NCI-H2196 (cell line): ENCODE data around the gene RMRP.

Experiments used
- DNase-seq: peaks from one replicate; lab custom pipeline; 2025; ENCODE audit not compliant: unreplicated experiment; lab: John Stamatoyannopoulos, UW

RMRP gene

DNA sequence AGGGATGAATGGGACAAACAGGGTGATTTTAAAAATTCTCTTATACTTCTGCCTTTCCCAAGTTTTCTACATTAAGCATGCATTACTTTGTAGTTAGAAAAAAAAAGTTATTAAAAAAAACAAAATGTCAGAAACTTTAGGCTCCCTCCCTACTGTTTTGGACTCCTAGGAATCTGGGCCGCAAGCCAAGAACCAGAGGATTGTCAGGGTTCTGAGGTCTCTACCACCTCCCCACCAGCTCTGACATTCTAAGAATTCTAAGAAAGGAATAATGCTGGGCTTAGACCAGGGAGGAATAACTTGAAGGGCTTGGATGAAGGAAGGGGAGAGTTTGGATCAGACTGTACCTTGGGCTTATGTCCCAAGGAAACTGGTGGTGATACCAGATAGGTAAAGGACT, 8.2 kb upstream of the RMRP start:
- no peak for DNase-seq

GRCh38 chr9:35665471-35665818, 7.6 kb upstream of the RMRP start:
- no peak for DNase-seq

DNA sequence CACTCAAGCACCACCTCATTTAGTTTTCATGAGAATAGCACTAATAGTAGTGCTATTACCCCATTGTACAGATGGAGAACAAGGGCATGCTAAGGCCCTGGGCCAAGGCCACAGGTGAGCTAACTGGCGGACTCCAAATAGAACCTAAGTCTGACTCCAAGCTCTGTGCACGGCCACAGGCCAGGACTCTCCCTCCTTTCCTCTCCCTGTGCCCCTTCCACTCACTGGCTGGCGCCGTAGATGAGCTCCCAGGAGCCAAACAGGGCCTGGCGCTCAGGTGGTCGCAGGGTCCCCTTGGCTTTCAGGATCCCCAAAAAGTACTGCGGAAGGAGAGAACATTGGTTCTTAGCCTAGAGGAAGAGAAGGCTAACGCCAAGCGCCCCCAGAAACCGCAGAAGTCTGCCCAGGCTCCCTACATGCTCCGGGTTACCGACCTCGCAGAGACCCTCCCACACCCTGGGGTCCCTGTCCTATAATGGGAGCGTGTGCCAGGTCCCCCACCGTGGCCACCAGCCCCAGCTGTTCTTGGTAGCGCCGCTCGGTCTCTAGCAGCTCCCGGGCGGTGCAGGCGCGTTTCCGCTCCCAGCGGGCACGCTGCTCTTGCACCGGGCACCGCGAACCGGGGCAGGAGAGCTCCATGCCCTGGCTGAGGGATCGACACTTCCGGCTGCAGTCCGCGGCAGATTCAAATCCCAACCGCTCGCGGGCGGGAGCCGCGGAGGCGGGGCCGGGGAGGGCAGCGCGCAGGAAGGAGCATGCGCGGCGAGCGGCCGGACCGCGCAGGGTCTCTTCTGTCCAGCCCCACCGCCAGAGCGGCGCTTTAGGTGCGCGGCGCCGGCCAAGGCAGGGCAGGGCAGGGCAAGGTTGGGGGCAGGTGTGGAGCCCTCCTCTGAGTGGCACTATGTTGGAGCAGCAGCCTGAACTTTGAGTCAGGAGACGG, 7.0 kb upstream of the RMRP start, which contains the start of gene ARHGEF39:
TSS of gene ARHGEF39 (minus strand) at position 665 of the 940 bp plus-strand sequence. CDS start at position 639, 26 bp downstream.
- DNase-seq = peak; percentile 89

DNA sequence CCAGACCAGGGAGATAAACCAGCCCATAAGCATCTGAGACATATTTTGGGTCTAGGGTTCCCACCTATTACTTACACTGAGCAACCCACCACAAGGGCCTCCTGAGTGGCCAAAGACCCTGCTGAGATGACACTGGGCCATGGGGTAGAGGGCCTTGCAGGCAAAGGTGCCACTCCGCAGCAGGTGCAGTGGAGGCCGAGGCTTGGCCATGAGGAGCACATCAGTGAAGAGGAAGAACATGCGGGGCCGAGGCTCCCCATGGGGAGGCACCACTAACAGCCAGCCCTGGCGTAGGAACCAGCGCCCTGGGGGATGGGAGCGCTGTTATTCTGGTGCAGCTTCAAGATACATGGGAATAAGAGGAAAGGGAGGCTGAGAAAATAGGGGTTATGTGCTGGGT, 4.6 kb upstream of the RMRP start:
- no peak for DNase-seq

GRCh38 chr9:35661756-35662350, 4.0 kb upstream of the RMRP start:
- DNase-seq = no peak

DNA sequence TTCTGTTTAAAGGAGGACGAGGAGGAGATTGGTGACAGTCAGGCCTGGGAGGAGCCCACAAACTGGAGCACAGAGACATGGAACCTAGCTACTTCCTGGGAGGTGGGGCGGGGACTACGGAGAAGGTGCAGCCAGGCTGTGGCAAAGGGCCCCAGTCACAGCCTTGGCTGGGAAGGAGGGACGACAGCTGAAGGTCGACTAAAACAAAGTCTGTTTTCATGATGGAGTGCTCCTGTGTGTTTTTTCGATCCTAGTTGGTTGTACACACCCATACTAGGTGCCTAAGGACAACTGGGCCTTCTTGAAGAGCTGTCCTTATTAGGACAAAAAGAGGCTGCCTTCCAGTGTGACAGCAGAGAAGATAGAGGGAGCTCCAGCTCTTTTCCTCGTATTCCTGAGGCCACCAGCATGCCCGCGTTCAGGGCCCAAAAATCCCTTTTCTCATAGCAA, 3.2 kb upstream of the RMRP start:
- peak; percentile 47 for DNase-seq

- no peak for DNase-seq
Observed at GRCh38 chr9:35659340-35659739, 1.5 kb upstream of the RMRP start.

- no peak for DNase-seq
Observed at GRCh38 chr9:35658968-35659220, 1.1 kb upstream of the RMRP start.

DNA sequence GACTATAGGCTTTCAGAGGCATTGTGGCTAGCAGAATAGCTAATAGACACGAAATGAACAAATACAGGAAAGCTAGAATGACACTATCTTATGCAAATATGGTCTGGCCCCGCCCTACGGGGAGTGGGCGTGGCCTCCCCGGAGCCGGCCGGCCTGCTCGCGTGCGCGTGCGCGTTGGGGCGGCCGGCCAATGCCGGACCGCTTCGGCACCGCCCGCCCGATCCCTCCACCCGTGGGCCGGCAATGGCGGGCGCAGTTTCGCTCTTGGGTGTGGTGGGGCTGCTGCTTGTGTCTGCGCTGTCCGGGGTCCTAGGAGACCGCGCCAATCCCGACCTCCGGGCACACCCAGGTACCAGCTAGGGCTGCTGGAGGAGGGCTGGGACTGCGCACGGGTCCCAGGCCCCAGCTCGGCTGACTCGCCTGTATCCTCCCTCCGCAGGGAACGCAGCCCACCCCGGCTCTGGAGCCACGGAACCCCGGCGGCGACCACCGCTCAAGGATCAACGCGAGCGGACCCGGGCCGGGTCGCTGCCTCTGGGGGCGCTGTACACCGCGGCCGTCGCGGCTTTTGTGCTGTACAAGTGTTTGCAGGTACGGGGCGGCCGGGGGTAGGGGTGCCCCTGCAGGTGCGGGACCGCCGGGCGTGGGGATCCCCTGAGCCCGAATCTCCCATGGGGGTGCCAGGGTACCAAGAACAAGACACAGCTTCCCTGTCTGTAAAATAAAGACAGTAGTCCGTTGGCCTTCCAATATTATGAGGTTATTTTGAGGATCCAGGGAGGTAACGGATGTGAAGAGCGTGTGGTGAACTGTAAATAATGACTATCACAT, 533 bp upstream of the RMRP start, which contains the start of gene CCDC107:
TSS of gene CCDC107 (plus strand) at position 156 of the 831 bp plus-strand sequence. CDS start at position 244, 88 bp downstream.
- peak; percentile 91 for DNase-seq

- DNase-seq = no peak
Observed at GRCh38 chr9:35656831-35657545, 831 bp downstream of the RMRP start.

DNA sequence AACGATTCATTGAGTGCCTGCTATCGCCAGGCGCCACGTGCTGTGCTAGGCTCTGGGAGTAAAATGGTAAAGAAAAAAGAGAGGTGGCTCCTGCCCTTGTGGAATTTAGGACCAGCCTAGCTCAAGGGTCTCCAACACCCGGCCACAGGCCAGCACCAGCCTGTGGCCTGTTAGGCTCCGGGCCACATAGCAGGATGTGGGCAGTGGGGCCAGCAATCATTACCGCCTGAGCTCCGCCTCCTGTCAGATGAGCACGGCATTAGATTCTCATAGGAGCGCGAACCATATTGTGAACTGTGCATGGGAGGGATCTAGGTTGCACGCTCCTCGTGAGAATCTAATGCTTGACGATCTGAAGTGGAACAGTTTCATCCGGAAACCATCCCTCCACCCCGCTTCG, 1.5 kb downstream of the RMRP start:
- no peak for DNase-seq

DNA sequence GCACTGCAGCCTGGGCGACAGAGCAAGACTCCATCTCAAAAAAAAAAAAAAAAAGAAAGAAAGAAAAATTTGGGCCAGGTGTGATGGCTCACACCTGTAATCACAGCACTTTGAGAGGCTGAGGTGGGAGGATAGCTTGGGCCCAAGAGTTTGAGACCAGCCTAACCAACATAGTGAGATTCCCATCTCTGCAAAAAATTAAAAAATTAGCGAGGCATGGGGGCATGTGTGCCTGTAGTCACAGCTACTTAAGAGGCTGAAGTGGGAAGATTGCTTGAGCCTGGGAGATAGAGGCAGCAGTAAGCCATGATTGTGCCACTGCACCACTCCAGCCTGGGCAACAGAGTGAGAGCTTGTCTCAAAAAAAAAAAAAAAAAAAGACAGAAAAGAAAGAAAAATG, 4.2 kb downstream of the RMRP start:
- no peak for DNase-seq

GRCh38 chr9:35652829-35653209, 5.0 kb downstream of the RMRP start:
- no peak for DNase-seq

- DNase-seq = no peak
Observed at GRCh38 chr9:35651956-35652828, 5.6 kb downstream of the RMRP start.

GRCh38 chr9:35650341-35651158, 7.3 kb downstream of the RMRP start, which contains the start of gene SIT1:
SIT1 (minus strand) TSS chr9:35650931; CDS start chr9:35650853, 78 bp downstream.
- no peak for DNase-seq

DNA sequence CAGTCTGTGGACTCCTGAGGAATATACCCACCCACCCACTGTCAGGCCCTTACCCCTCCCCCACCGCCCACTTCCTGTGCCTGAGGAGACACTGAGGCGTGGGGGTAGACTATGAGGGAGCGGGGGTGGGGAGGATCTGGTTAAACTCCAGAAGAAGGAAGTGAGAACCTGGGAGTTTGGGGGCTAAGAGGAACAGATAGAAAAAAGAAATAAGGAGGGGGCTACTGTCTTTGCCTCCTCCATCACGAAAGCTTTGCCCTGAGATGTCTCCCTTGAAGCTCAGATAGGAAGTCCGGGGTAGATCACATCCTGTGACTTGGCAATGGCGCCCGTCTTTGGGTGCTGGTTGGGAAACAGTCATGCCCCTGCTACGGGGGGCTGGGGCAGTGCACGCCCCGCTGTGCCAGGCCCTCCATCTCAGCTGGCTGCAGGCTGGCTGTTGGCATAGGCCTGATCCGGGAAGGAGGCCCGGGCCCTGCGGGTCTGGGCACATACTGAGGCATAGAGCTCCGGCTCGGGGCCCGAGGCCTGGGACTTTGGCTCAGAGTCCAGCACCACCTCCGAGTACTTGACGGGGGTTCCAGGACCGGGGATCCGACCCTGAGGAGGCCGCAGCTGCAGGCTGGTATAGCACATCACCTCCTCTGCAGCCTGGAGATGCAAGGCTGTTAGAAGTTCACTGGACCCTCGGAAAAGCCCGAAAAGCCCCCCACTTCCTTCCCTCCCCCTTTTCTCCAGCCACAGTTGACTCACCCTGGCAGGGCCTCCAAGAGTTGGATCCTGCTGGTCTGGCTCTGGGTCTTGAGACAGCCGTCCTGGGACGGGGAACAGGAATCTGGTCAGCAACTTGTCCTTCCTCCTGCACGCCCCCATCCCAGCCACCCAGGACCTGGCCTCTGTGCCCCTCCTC, 8.1 kb downstream of the RMRP start:
- DNase-seq = no peak

GRCh38 chr9:35646533-35647265, 11.1 kb downstream of the RMRP start:
- DNase-seq = peak; percentile 91
